IPS-NIHi11 (cell line): ENCODE measurements around the gene WDR44.
"Not testable (repeated sequence)": the region's sequence is repeated elsewhere in the genome, so short reads cannot be mapped to it uniquely, and the experiment has no call there.

Experiments
- DNase-seq: peaks from one replicate; pipeline ENCODE4 v3.0.0; 2012; ENCODE audit warnings: mixed read lengths, low spot score

Gene WDR44

GRCh38 chrX:118360429-118361125, 14.7 kb downstream of the WDR44 start:
- DNase-seq: no peak

- no peak for DNase-seq
These were observed 18.4 kb downstream of the WDR44 start for GRCh38 chrX:118364261-118364660.

DNA sequence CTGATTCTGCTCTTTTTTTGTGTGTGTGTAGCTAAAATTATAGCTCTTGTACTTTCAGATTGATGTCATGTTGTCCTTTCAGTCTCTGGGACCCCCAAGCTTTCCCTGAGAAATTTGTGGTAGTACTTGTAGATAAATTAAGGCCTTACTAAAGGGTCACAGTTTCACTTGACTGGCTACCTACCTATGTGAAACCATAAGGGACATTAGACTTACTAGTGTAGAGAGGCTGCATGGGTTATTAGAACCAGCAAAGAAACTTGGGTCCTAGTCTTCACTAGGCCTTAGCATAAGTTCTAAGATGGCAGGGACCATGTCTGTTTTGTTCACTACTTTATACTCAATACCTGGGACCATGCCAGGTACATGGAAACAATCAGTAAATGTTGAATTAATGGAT, 21.4 kb downstream of the WDR44 start:
- DNase-seq: no peak

DNA sequence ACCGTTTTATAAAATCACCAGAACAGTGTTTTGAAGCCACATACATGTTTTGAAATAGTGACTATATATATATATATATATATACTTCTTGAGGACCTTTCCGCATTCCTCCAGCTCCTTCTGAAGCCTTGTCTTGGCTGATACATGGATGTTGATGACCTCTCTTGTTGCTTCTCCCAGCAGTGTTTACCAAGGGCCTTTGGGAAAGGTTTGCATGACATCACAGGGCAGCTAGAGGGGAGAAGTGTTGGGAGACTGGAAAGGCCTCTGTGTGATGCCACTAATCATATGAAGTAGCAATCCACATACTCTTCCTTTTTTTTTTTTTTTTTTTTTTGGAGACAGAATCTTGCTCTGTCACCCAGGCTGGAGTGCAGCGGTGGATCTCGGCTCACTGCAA, 22.5 kb downstream of the WDR44 start:
- no peak for DNase-seq

GRCh38 chrX:118370921-118371624, 25.2 kb downstream of the WDR44 start:
- DNase-seq: no peak

GRCh38 chrX:118373538-118373937, 27.6 kb downstream of the WDR44 start:
- no peak for DNase-seq

DNA sequence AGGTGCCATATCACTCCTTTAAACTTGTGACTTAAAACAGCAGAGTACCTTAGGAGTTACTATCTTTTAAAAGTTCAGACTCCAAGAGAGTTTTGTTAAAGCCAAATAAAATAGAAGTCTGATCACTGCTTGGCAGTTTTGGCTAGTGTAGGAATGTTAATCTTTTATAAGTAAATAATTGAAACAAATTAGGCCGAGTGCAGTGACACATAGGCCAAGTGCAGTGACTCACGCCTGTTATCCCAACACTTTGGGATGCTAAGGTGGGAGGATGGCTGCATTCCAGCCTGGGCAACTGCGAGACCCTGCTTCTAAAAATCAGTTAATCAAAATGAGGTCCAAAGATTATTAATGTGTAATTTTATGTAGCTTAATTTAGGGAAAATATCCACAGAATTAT, 37.2 kb downstream of the WDR44 start:
- no peak for DNase-seq

- DNase-seq: no peak
These were observed 46.8 kb downstream of the WDR44 start for GRCh38 chrX:118392716-118393115.

- DNase-seq: no peak
These were observed 50.2 kb downstream of the WDR44 start for GRCh38 chrX:118396113-118396512.

GRCh38 chrX:118418811-118419251, 72.9 kb downstream of the WDR44 start:
- no peak for DNase-seq

- no peak for DNase-seq
These were observed 74.6 kb downstream of the WDR44 start for GRCh38 chrX:118420462-118420861.

DNA sequence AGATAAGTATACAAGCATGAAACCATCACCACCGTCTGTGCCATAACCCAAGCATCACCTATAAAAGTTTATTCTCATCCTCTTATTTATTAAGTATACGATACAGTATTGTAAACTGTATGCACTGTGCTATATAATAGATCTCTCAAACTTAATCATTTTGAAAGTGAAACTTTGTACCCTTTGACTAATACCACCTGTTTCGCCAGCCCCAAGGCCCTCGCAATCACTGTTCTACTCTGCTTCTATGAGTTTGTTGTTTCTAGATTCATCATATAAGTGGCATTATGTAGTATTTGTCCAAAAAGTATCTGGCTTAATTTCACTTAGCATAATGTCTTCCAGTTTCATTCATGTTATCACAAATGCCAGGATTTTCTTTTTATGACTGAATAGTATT, 77.7 kb downstream of the WDR44 start:
- no peak for DNase-seq

- DNase-seq: no peak
These were observed 86.9 kb downstream of the WDR44 start for GRCh38 chrX:118432799-118433198.

DNA sequence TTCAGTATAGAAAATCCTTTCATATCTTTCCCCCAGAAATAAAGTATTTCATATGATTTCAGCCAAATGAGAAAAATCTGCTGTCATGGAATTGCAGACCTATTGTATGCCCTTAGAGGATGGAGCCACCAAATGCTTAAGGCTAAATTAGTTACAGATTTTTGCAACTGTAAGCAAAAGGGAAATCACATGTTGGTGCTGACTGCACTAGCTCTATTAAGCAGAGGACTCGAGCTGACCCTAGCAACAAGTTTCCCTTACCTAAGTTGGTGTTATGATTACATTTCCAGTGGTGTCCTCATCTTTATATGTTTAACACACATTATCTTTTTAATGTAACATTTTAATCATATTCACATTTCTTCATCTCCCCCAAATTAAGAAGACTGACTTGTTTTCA, 91.4 kb downstream of the WDR44 start:
- DNase-seq: no peak

DNA sequence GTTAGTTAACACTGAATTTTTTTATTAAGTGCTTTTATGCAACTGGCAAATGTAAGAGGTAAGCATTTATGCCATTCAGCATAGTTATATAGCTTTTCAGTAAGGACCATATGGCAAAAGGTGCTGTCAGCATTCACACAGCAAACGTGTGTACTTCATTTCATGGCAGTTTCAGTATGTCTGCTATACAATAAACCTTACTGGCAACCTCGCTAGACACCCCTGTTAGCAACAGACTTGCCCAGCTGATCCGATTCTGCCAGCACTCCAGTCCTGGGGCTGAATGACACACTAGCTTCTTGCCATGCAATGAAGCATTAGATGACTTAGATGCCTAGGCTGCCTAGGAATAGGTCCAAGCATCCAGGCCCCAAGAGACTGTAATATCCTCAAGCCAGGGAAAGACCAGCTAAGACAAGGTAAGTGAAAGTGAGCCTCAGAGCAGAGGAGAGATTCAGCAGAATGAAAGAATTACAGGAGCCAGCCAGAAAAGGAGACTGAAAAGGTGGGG, 102.4 kb downstream of the WDR44 start:
- no peak for DNase-seq

DNA sequence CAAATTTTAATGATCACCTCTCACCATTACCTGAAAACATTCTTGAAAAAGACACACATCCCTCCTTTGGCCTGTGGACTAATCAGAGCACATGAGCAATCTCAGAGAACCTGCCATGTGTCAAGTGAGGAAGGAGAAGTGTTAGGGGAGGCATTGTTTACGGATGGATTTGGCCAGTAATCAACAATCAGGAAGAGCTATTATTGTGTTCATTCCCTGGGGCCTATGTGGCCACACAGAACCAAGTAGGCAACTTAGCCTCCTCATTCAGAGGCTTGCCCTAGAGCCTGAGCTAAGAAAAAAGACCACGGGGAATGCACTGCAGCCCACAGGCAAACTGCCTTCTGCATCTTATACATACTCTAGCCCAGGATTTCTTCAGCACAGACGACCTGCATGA, 109.1 kb downstream of the WDR44 start:
- no peak for DNase-seq

GRCh38 chrX:118459494-118459893, 113.6 kb downstream of the WDR44 start:
- peak; percentile 27 for DNase-seq

DNA sequence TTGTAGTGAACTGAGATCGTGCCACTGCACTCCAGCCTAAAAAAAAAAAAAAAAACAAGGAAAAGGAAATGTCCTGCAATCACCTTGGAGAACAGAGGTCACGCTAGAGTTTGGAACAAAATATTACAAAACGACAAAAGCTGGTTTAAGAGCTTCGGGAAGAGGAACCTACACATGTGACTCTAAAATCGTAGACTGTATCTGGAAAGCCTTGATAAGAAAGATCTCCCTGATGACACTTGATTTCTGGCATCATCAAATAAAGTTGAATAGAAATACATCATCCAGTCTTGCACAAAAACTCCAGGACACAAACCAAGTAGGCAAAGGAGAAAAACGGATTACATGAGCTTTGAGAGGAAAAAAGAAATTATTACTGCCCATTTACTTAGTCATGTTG, 118.6 kb downstream of the WDR44 start:
- no peak for DNase-seq

DNA sequence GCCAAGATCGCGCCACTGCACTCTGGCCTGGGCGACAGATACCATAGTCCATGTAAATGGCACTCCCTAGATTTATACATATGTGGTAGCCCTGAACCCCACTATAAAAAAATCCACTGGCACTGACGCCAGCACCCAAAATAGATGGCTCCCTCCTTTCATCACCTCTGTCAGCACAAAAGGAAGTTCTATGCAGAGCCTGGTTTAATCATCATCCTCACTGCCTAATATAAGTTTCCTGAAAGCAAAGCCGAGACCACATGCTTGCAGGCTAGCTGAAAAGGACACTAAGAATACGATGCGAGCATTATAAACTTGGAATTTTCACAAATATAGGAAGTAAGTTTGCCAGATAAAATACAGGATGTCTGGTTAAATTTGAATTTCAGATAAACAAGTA, 122.2 kb downstream of the WDR44 start:
- DNase-seq: no peak

DNA sequence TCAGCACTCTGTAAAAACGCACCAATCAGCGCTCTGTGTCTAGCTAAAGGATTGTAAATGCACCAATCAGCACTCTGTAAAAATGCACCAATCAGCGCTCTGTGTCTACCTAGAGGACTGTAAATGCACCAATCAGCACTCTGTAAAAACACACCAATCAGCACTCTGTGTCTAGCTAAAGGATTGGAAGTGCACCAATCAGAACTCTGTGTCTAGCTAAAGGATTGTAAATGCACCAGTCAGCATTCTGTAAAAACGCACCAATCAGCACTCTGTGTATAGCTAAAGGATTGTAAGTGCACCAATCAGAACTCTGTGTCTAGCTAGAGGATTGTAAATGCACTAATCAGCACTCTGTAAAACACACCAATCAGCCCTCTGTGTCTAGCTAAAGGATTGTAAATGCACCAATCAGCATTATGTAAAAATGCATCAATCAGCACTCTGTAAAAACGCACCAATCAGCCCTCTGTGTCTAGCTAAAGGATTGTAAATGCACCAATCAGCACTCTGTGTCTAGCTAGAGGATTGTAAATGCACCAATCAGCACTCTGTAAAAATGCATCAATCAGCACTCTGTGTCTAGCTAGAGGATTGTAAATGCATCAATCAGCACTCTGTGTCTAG, 124.9 kb downstream of the WDR44 start:
- DNase-seq: not testable (repeated sequence)

GRCh38 chrX:118474586-118474985, 128.7 kb downstream of the WDR44 start:
- DNase-seq: no peak

DNA sequence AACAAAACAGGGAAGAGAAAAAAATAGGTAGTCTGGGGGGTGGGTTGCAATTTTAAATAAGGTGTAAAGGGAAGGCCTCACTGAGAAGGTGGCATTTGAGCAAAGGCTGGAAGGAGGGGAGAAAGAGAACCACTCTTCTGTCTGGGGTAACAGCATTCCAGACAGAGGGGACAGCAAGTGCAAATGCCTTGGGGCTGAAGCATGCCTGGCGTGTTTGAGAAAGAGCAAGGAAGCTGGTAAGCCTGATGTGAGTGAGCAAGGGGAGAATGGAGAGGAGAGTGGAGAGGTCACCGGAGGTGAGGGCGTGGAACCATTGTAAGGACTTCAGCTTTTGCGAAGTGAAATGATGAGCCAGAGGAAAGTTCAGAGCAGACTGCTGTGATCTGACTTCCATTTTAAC, 130.0 kb downstream of the WDR44 start:
- DNase-seq: no peak

DNA sequence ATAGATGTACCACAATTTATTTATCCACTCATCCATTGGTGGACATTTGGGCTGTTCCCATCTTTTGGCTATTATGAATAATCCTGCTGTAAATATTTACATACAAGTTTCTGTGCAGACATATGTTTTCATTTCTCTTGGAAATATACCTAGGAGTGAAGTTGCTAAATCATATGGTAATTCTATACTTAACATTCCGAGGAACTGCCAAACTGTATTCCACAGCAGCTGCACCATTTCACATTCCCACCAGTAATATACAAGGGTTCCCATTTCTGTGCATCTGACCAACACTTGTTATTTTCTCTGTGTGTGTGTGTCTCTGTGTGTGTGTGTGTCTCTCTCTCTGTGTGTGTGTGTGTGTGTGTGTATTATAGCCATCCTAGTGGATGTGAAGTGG, 134.3 kb downstream of the WDR44 start:
- DNase-seq: no peak
